ENCODE results near the gene SIRT3. TPM values are rescaled to one million over a fixed set of nuclear protein-coding genes. Genes with fewer than 3 reads are reported as not detected.
"Not testable (repeated sequence)": the region's sequence is repeated elsewhere in the genome, so short reads cannot be mapped to it uniquely, and the experiment has no call there.

SIRT3 gene
- total RNA-seq, 4 donors from 2014 or later: 8.1 to 48.0 (median 14.7) TPM

- no peak for TF ChIP-seq CTCF (IDR thresholded peaks at IDR 0.05; ENCODE audit: low read depth)
Measured at GRCh38 chr11:196786-197731, 39.1 kb downstream of the SIRT3 start.

DNA sequence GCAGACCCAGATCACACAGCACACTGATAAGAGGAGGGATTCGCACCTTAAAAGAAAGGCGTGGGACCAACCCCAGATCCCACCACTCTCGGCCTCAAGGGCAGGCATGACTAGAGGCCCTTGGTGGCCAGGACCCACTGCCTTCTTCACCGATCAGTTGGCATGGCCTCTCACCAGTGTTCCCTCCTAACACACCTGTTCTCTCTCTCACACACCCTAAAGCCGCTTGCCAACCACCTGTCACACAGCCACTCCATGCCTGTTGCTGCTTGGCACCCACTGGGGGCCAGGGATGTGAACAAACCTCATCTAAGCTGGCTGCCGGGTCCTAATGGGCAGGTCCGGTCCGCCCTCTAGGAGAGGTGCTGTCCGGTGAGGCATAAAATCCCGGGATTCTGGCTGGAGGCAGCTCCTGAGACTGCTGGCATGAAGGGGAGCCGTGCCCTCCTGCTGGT is 43.4 kb downstream of the SIRT3 start, which contains the start of gene SCGB1C1:
TSS of gene SCGB1C1 (plus strand) at position 405 of the 455 bp plus-strand sequence. CDS start at position 427, 22 bp downstream.
- not testable (repeated sequence) for TF ChIP-seq CTCF (IDR thresholded peaks at IDR 0.05; ENCODE audit: low read depth)

Other genes with a start within 250 kb of the SIRT3 start
- not detected for gene SCGB1C1, start 43.3 kb downstream of the SIRT3 start, total RNA-seq
- gene BET1L, start 28.9 kb downstream of the SIRT3 start, total RNA-seq: 10 to 100 TPM; 18.6 to 26.9 (median 23.2) TPM
- gene RIC8A, start 28.6 kb downstream of the SIRT3 start, total RNA-seq: 100 to 1,000 TPM in 1 of 4 donors, 10 to 100 TPM in 3; 46.5 to 103 (median 67.1) TPM
- gene PSMD13, start 634 bp upstream of the SIRT3 start, total RNA-seq: 100 to 1,000 TPM in 2 of 4 donors, 10 to 100 TPM in 2; 57.8 to 118 (median 93.8) TPM
- gene NLRP6, start 42.1 kb upstream of the SIRT3 start, total RNA-seq: 1 to 10 TPM in 1 of 4 donors, under 1 TPM in 2, not detected in 1; 0.19 to 1.9 (median 0.66) TPM
- gene PGGHG, start 52.8 kb upstream of the SIRT3 start, total RNA-seq: 10 to 100 TPM in 3 of 4 donors, 1 to 10 TPM in 1; 3.8 to 26.9 (median 12.5) TPM
- not detected for gene IFITM5, start 63.2 kb upstream of the SIRT3 start, total RNA-seq
- gene IFITM2, start 71.5 kb upstream of the SIRT3 start, total RNA-seq: 100 to 1,000 TPM; 116 to 171 (median 144) TPM
- 100 to 1,000 TPM; 123 to 199 (median 149) TPM for gene IFITM1, start 77.7 kb upstream of the SIRT3 start, total RNA-seq
- 100 to 1,000 TPM; 141 to 257 (median 163) TPM for gene IFITM3, start 84.5 kb upstream of the SIRT3 start, total RNA-seq
- under 1 TPM in 1 of 4 donors, not detected in 3; 0.22 TPM for gene B4GALNT4, start 133.2 kb upstream of the SIRT3 start, total RNA-seq
- gene PKP3, start 157.9 kb upstream of the SIRT3 start, total RNA-seq: 1 to 10 TPM in 2 of 4 donors, under 1 TPM in 2; 0.33 to 2.8 (median 1.3) TPM
- gene SIGIRR, start 178.7 kb upstream of the SIRT3 start, total RNA-seq: 10 to 100 TPM; 18.3 to 43.4 (median 38.0) TPM
- gene ANO9, start 205.7 kb upstream of the SIRT3 start, total RNA-seq: 1 to 10 TPM in 1 of 4 donors, under 1 TPM in 3; 0.44 to 1.5 (median 0.63) TPM
- gene PTDSS2, start 213.9 kb upstream of the SIRT3 start, total RNA-seq: 10 to 100 TPM; 19.1 to 77.6 (median 26.2) TPM